Activated T-cell treated with anti-CD3 and anti-CD28 coated beads, Interleukin-2, amount 50 U/mL, for 72 hours (primary cell): ENCODE results near the gene MPZL2. TPM values are rescaled to one million over a fixed set of nuclear protein-coding genes. Genes with fewer than 3 reads are reported as not detected.

ENCODE experiments used
- ATAC-seq, 2 donors: fragments of 150-1000 bp; cut with Tn5 transposase; replicated peaks in 1 of 2; 2 replicates each; pipeline ENCODE4 v1.10.0; 2021; ENCODE audit warnings: moderate library complexity in 2 of 2, mild to moderate bottlenecking in 1 of 2
- DNase-seq, 2 donors: peaks; one replicate each; pipeline ENCODE4 v3.0.0; 2021 to 2022; ENCODE audit warnings: mixed read lengths in 1 of 2
- H3K27ac Mint-ChIP-seq: one replicate; pipeline ENCODE4 v1.8.0; 2022; ENCODE audit warnings: mild to moderate bottlenecking, moderate library complexity, mixed read lengths
- H3K27me3 Mint-ChIP-seq: one replicate; pipeline ENCODE4 v1.8.0; 2022; ENCODE audit warnings: low read depth, mixed read lengths
- H3K36me3 Mint-ChIP-seq, 2 donors: one replicate each; pipeline ENCODE4 v1.8.0; 2022; ENCODE audit warnings: mixed read lengths in 2 of 2, mild to moderate bottlenecking in 1 of 2; ENCODE audit not compliant: insufficient read depth in 2 of 2
- H3K4me1 Mint-ChIP-seq: one replicate; pipeline ENCODE4 v1.8.0; 2022; ENCODE audit warnings: low read depth, mixed read lengths
- H3K4me3 Mint-ChIP-seq, 2 donors: one replicate each; pipeline ENCODE4 v1.8.0; 2022; ENCODE audit warnings: mild to moderate bottlenecking in 2 of 2, mixed read lengths in 2 of 2, moderate library complexity in 2 of 2
- H3K9me3 Mint-ChIP-seq, 2 donors: one replicate each; pipeline ENCODE4 v1.8.0; 2022; ENCODE audit warnings: mixed read lengths in 2 of 2
- total RNA-seq, 2 donors: library from RNA; stranded (reverse); gene quantifications; one replicate each; pipeline ENCODE4 v1.2.3, GENCODE V29; 2022

MPZL2 gene
- total RNA-seq, 2 donors from 2014 or later, result 10.1 to 12.9 TPM

GRCh38 chr11:118247041-118247440, 17.1 kb downstream of the MPZL2 start:
- peak overlapping the region; percentile 56 to 60 for H3K4me3 Mint-ChIP-seq
- ATAC-seq (peak; percentile 76 to 79), DNase-seq (no peak)

GRCh38 chr11:118245936-118246562, 18.0 kb downstream of the MPZL2 start:
- ATAC-seq (peak; percentile 14 to 31), DNase-seq (no peak)
- Mint-ChIP-seq H3K27ac (peak overlapping the region; percentile 77), H3K9me3 (peaks cover 0 to 2% of the 10 kb centered on the region in 2 donors), H3K4me3 (peak overlapping the region; percentile 56 to 60), H3K27me3 (no peaks in the 10 kb centered on the region), H3K36me3 (peaks cover 9 to 35% of the 10 kb centered on the region in 2 donors), H3K4me1 (peaks cover 97% of the 10 kb centered on the region)

More at GRCh38 chr11:118247041-118247440, 17.1 kb downstream of the MPZL2 start:
- no peaks in the 10 kb centered on the region for H3K27me3 Mint-ChIP-seq
- H3K9me3 Mint-ChIP-seq, result peaks cover 0 to 2% of the 10 kb centered on the region in 2 donors
- peaks cover 88% of the 10 kb centered on the region for H3K4me1 Mint-ChIP-seq
- H3K36me3 Mint-ChIP-seq, result peaks cover 7 to 34% of the 10 kb centered on the region in 2 donors
- H3K27ac Mint-ChIP-seq, result peak overlapping the region; percentile 77

- Mint-ChIP-seq H3K36me3 (peaks cover 13 to 44% of the 10 kb centered on the region in 2 donors), H3K27ac (peak overlapping the region; percentile 88), H3K27me3 (no peaks in the 10 kb centered on the region), H3K4me1 (peaks cover 98% of the 10 kb centered on the region), H3K9me3 (peaks cover 0 to 2% of the 10 kb centered on the region in 2 donors), H3K4me3 (peak overlapping the region; percentile 80 to 81)
- ATAC-seq (no peak), DNase-seq (no peak)
Observed at GRCh38 chr11:118243993-118244762, 19.9 kb downstream of the MPZL2 start.

- H3K4me1 Mint-ChIP-seq, result peaks cover 98% of the 10 kb centered on the region
- no peak for ATAC-seq
- H3K27me3 Mint-ChIP-seq, result no peaks in the 10 kb centered on the region
- no peak for DNase-seq
- H3K9me3 Mint-ChIP-seq, result peaks cover 0 to 2% of the 10 kb centered on the region in 2 donors
- H3K36me3 Mint-ChIP-seq, result peaks cover 17 to 54% of the 10 kb centered on the region in 2 donors
- peak overlapping the region; percentile 80 to 81 for H3K4me3 Mint-ChIP-seq
- peak overlapping the region; percentile 88 for H3K27ac Mint-ChIP-seq
Observed at GRCh38 chr11:118243161-118243560, 20.9 kb downstream of the MPZL2 start.

DNA sequence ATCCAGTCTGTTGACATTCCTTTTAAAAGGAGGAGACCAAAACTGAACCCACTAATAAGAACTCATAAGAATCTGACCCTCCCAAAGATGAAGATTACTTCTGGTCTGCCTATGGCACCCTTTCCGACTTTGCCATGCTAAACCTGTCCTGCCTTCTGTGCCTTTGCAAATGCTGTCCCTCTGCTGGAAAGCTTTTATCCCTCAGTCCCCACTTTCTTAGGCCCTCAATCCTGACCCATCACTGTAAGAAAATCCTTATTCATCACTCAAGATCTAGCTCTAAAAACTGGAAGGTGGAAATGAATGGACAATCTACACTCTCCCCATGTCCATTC, 22.4 kb downstream of the MPZL2 start:
- Mint-ChIP-seq H3K27me3 (no peaks in the 10 kb centered on the region), H3K4me1 (peaks cover 98% of the 10 kb centered on the region), H3K27ac (peak overlapping the region; percentile 88), H3K36me3 (peaks cover 17 to 61% of the 10 kb centered on the region in 2 donors), H3K9me3 (peaks cover 0 to 2% of the 10 kb centered on the region in 2 donors), H3K4me3 (peak overlapping the region; percentile 81 to 87)
- DNase-seq (no peak), ATAC-seq (no peak)

GRCh38 chr11:118240999-118241763, 22.9 kb downstream of the MPZL2 start:
- DNase-seq (peak; percentile 79 to 83), ATAC-seq (peak; percentile 89 to 92)
- peaks cover 20 to 64% of the 10 kb centered on the region in 2 donors for H3K36me3 Mint-ChIP-seq
- H3K27me3 Mint-ChIP-seq, result no peaks in the 10 kb centered on the region
- H3K9me3 Mint-ChIP-seq, result peaks cover 0 to 2% of the 10 kb centered on the region in 2 donors
- peaks cover 98% of the 10 kb centered on the region for H3K4me1 Mint-ChIP-seq
- peak overlapping the region; percentile 81 to 87 for H3K4me3 Mint-ChIP-seq
- peak overlapping the region; percentile 88 for H3K27ac Mint-ChIP-seq

- peak overlapping the region; percentile 81 to 87 for H3K4me3 Mint-ChIP-seq
- no peak for DNase-seq
- peaks cover 27 to 62% of the 10 kb centered on the region in 2 donors for H3K36me3 Mint-ChIP-seq
- no peak for ATAC-seq
- H3K27me3 Mint-ChIP-seq, result no peaks in the 10 kb centered on the region
- H3K4me1 Mint-ChIP-seq, result peaks cover 88% of the 10 kb centered on the region
- no peaks in the 10 kb centered on the region for H3K9me3 Mint-ChIP-seq
- peak overlapping the region; percentile 88 for H3K27ac Mint-ChIP-seq
Observed at GRCh38 chr11:118239509-118240205, 24.4 kb downstream of the MPZL2 start.

- DNase-seq, result no peak
- no peaks in the 10 kb centered on the region for H3K9me3 Mint-ChIP-seq
- peaks cover 31 to 59% of the 10 kb centered on the region in 2 donors for H3K36me3 Mint-ChIP-seq
- H3K27me3 Mint-ChIP-seq, result no peaks in the 10 kb centered on the region
- H3K4me3 Mint-ChIP-seq, result peak overlapping the region; percentile 81 to 87
- peak in 1 of 2 donors; percentile 3 for ATAC-seq
- peak overlapping the region; percentile 88 for H3K27ac Mint-ChIP-seq
- peaks cover 80% of the 10 kb centered on the region for H3K4me1 Mint-ChIP-seq
Observed at GRCh38 chr11:118238929-118239328, 25.2 kb downstream of the MPZL2 start.

DNA sequence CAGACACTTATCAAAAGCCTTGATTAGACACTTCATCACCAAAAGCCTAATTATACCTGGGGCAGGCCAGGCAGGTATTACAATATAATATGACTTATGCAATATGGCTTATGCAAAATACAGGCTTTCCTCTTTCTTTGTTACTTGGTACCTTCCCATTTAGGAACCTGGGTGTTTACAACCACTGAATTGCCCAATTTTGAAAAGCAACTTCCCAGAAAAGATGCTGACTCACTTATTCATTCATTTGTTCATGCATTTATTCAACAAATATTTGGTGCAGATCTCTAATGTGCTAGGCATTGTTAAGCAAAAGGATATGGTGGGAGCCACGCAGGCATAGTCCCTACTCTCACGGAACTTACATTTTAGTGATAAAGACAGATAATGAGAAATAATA, 25.7 kb downstream of the MPZL2 start:
- Mint-ChIP-seq H3K4me1 (peaks cover 75% of the 10 kb centered on the region), H3K27me3 (no peaks in the 10 kb centered on the region), H3K27ac (peak overlapping the region; percentile 88), H3K4me3 (peak overlapping the region; percentile 81 to 87), H3K36me3 (peaks cover 31 to 59% of the 10 kb centered on the region in 2 donors), H3K9me3 (no peaks in the 10 kb centered on the region)
- ATAC-seq (no peak), DNase-seq (no peak)

DNA sequence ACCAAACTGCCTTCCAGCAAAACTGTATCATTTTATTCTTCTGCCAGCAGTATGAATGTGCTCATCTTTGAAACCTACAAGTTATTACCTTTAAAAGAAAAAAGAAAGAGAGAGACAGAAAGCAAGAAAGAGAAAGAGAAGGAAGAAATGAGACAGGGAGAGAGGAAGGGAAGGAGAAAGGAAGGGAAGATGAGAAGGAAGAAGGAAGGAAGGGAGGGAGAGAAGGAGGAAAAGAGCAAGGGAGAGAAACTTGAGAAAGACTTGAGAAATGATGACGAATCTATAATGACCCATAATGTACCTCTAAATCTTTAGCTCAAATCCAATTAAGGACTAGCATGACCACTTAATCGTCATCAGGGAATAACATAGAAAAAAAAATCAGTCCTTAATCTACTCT, 27.9 kb downstream of the MPZL2 start:
- Mint-ChIP-seq H3K4me1 (peaks cover 53% of the 10 kb centered on the region), H3K4me3 (peak overlapping the region; percentile 41 to 87), H3K27me3 (no peaks in the 10 kb centered on the region), H3K36me3 (peaks cover 30 to 52% of the 10 kb centered on the region in 2 donors), H3K9me3 (no peaks in the 10 kb centered on the region), H3K27ac (peak overlapping the region; percentile 96)
- ATAC-seq, result no peak
- no peak for DNase-seq

DNA sequence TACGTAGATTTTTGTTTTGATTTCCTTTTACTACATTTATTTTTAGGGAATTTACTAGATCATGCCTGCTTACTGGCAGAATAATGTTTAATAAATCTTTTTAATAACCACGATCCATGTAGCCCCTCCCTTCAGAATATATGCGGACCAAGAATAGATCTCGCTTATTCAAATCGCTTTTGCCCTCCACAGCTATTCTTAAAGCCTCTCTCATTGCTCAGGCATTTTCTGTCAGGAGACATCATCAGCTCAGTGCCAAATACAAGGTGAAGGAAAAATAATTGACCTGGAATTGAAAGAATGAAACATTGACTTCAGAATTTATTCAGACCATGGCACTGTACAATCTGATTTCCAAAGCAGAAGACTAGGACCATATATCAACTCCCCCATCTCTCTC, 29.3 kb downstream of the MPZL2 start:
- no peaks in the 10 kb centered on the region for H3K27me3 Mint-ChIP-seq
- DNase-seq (no peak), ATAC-seq (no peak)
- H3K36me3 Mint-ChIP-seq, result peaks cover 25 to 45% of the 10 kb centered on the region in 2 donors
- peaks cover 41% of the 10 kb centered on the region for H3K4me1 Mint-ChIP-seq
- H3K4me3 Mint-ChIP-seq, result peak overlapping the region in 1 of 2 donors; percentile 34
- H3K9me3 Mint-ChIP-seq, result no peaks in the 10 kb centered on the region
- H3K27ac Mint-ChIP-seq, result peak overlapping the region; percentile 62

GRCh38 chr11:118233850-118234249, 30.2 kb downstream of the MPZL2 start:
- H3K4me3 Mint-ChIP-seq, result peak overlapping the region; percentile 9 to 35
- ATAC-seq, result no peak
- no peaks in the 10 kb centered on the region for H3K27me3 Mint-ChIP-seq
- peaks cover 25 to 44% of the 10 kb centered on the region in 2 donors for H3K36me3 Mint-ChIP-seq
- H3K4me1 Mint-ChIP-seq, result peaks cover 31% of the 10 kb centered on the region
- H3K9me3 Mint-ChIP-seq, result no peaks in the 10 kb centered on the region
- DNase-seq, result no peak
- peak overlapping the region; percentile 49 for H3K27ac Mint-ChIP-seq
